Adrenal gland (tissue), 12 donors: ENCODE data around the gene PDK1. TPM values are rescaled to one million over a fixed set of nuclear protein-coding genes. Genes with fewer than 3 reads are reported as not detected.

Experiments
- DNase-seq, 7 donors: peaks; one replicate each; pipeline ENCODE4 v3.0.0-alpha.2; 2019 to 2020
- H3K27ac ChIP-seq, 5 donors: fragments of 200-600 bp; sonication (generic) in 4 of 5; 1 replicate in 3 of 5; 2 replicates in 2 of 5; pipeline versions ENCODE4 v1.5.1 to v1.8.0; 2016 to 2020; ENCODE audit warnings: mild to moderate bottlenecking in 1 of 5
- H3K27me3 ChIP-seq: fragments of 200-600 bp; 2 replicates; pipeline ENCODE4 v1.8.0; 2021
- H3K36me3 ChIP-seq, 2 donors: fragments of 200-600 bp; replicated peaks in 1 of 2; 1 replicate in 1 of 2; 2 replicates in 1 of 2; pipeline versions ENCODE4 v1.5.1 to v1.8.0; 2018 to 2022
- H3K4me1 ChIP-seq, 2 donors: fragments of 200-600 bp; replicated peaks in 1 of 2; 1 replicate in 1 of 2; 2 replicates in 1 of 2; pipeline versions ENCODE4 v1.5.1 to v1.8.0; 2018 to 2021
- H3K4me3 ChIP-seq, 4 donors: fragments of 200-600 bp; sonication (generic) in 3 of 4; one replicate each; pipeline ENCODE4 v1.5.1; 2016 to 2018
- H3K9me3 ChIP-seq, 3 donors: fragments of 200-600 bp; sonication (generic) in 1 of 3; replicated peaks in 1 of 3; 1 replicate in 2 of 3; 2 replicates in 1 of 3; pipeline versions ENCODE4 v1.5.1 to v1.8.0; 2016 to 2021
- CTCF ChIP-seq, 6 experiments: fragments of 450-650 bp in 4 of 6; fragments of 200-600 bp in 2 of 6; sonication (generic) in 1 of 6; IDR thresholded peaks; 1 replicate in 5 of 6; 2 replicates in 1 of 6; pipeline versions ENCODE4 v1.5.1 to v1.8.0; 2016 to 2021; ENCODE audit warnings: antibody characterized with exemption in 6 of 6, mild to moderate bottlenecking in 2 of 6, moderate library complexity in 1 of 6
- POLR2A ChIP-seq, 2 donors: fragments of 450-650 bp; IDR thresholded peaks; one replicate each; pipeline ENCODE4 v1.6.1; 2017; ENCODE audit warnings: antibody characterized with exemption in 2 of 2, mild to moderate bottlenecking in 2 of 2, moderate library complexity in 1 of 2
- WGBS, 4 donors: extraction: QIAGEN DNeasy Blood & Tissue Kit in 2 of 4; methylation state at CpG; one replicate each; pipeline versions ENCODE4 v1.1.5 to v1.1.7; 2013 to 2017; 5-methylcytosine and 5-hydroxymethylcytosine counted together
- intact Hi-C, 2 donors: fragments of 100-400 bp; cut with DNase I; formaldehyde crosslinking; loops; one replicate each; pipeline versions ENCODE4 v1.14.1 to v1.15.0; 2022 to 2023
- polyA plus RNA-seq, 3 donors: library from polyadenylated mRNA; stranded (reverse); fragments of 200-250 nt in 2 of 3; fragments of 350-450 nt in 1 of 3; fragmentation: Illumina TruSeq in 1 of 3; extraction: RNeasy Lipid Tissue Mini Kit (QIAGEN cat#74804) in 1 of 3; gene quantifications; one replicate each; pipeline ENCODE4 v1.2.3, GENCODE V29; 2013 to 2014
- total RNA-seq, 9 donors: library from RNA; depleted of rRNA in 4 of 9; stranded (reverse); fragments of >200 nt in 4 of 9; fragments of 120-200 nt in 1 of 9; fragmentation: NEBNext Ultra II Directional in 1 of 9; extraction: Animal tissue kit (Norgen Biotek cat#: 25700) in 1 of 9; gene quantifications; one replicate each; pipeline versions ENCODE4 v1.1.0 to v1.2.4, GENCODE V29; 2013 to 2023
- donor health status: healthy with polysubstance abuse.
- donor health status: Bipolar disorder and iron deficiency.
- donor health status: DM: yes; HTN: yes; CAD: no.
- donor health status: DM: no; HTN: no; CAD: no.
- donor health status: DM: no; HTN: no; CAD: no.
- donor health status: DM: yes; HTN: yes; CAD: no.

The PDK1 gene
- total and polyA plus RNA-seq, 12 donors: 3.6 to 112 (median 20.3) TPM

- TF ChIP-seq CTCF (IDR thresholded peaks at IDR 0.05) (no peak), POLR2A (IDR thresholded peaks at IDR 0.05) (no peak)
- no peak for DNase-seq
- WGBS, 4 donors: 81 to 90% (median 84%) methylated on average over 5 of the region's 5 CpGs
- peaks cover 0 to 8% (median 0%) of the 10 kb centered on the region in 3 donors for H3K9me3 ChIP-seq
- H3K27me3 ChIP-seq: no peaks in the 10 kb centered on the region
- H3K4me3 ChIP-seq: no peak overlapping the region
- no peak overlapping the region for H3K27ac ChIP-seq
- no peaks in the 10 kb centered on the region for H3K36me3 ChIP-seq
- intact Hi-C loops: no loop called here
- H3K4me1 ChIP-seq: no peaks in the 10 kb centered on the region
Measured at GRCh38 chr2:172510548-172510947, 45.3 kb upstream of the PDK1 start.

GRCh38 chr2:172512810-172513523 is 42.9 kb upstream of the PDK1 start:
- TF ChIP-seq POLR2A (IDR thresholded peaks at IDR 0.05) (no peak), CTCF (IDR thresholded peaks at IDR 0.05) (no peak)

GRCh38 chr2:172513524-172513900 is 42.4 kb upstream of the PDK1 start:
- no peak overlapping the region for H3K4me3 ChIP-seq
- TF ChIP-seq CTCF (IDR thresholded peaks at IDR 0.05): no peak
- TF ChIP-seq POLR2A (IDR thresholded peaks at IDR 0.05): no peak

More at GRCh38 chr2:172512810-172513523, 42.9 kb upstream of the PDK1 start:
- no peaks in the 10 kb centered on the region for H3K36me3 ChIP-seq
- H3K4me1 ChIP-seq: no peaks in the 10 kb centered on the region
- no peak overlapping the region for H3K4me3 ChIP-seq
- DNase-seq: no peak
- peaks cover 0 to 8% (median 0%) of the 10 kb centered on the region in 3 donors for H3K9me3 ChIP-seq
- no peaks in the 10 kb centered on the region for H3K27me3 ChIP-seq
- no peak overlapping the region for H3K27ac ChIP-seq
- 82 to 86% (median 85%) methylated on average over 5 of the region's 5 CpGs for WGBS, 4 donors
- intact Hi-C loops: no loop called here

GRCh38 chr2:172513935-172514586 is 41.8 kb upstream of the PDK1 start:
- TF ChIP-seq CTCF (IDR thresholded peaks at IDR 0.05) (no peak), POLR2A (IDR thresholded peaks at IDR 0.05) (no peak)
- H3K27me3 ChIP-seq: no peaks in the 10 kb centered on the region
- H3K36me3 ChIP-seq: no peaks in the 10 kb centered on the region
- no peak overlapping the region for H3K4me3 ChIP-seq
- peaks cover 0 to 8% (median 0%) of the 10 kb centered on the region in 3 donors for H3K9me3 ChIP-seq
- peak in 2 of 7 donors; percentile 10 to 22 for DNase-seq
- WGBS, 4 donors: 80 to 93% (median 90%) methylated on average over 15 of the region's 15 CpGs
- no peaks in the 10 kb centered on the region for H3K4me1 ChIP-seq
- H3K27ac ChIP-seq: no peak overlapping the region
- intact Hi-C loops: no loop called here

More at GRCh38 chr2:172513524-172513900, 42.4 kb upstream of the PDK1 start:
- H3K4me1 ChIP-seq: no peaks in the 10 kb centered on the region
- no peaks in the 10 kb centered on the region for H3K27me3 ChIP-seq
- peaks cover 0 to 8% (median 0%) of the 10 kb centered on the region in 3 donors for H3K9me3 ChIP-seq
- no peak overlapping the region for H3K27ac ChIP-seq
- 84 to 99% (median 96%) methylated on average over 6 of the region's 6 CpGs for WGBS, 4 donors
- no peaks in the 10 kb centered on the region for H3K36me3 ChIP-seq
- intact Hi-C loops: no loop called here
- DNase-seq: no peak
